ENCODE measurements around the gene HMCN1.

HMCN1 gene

DNA sequence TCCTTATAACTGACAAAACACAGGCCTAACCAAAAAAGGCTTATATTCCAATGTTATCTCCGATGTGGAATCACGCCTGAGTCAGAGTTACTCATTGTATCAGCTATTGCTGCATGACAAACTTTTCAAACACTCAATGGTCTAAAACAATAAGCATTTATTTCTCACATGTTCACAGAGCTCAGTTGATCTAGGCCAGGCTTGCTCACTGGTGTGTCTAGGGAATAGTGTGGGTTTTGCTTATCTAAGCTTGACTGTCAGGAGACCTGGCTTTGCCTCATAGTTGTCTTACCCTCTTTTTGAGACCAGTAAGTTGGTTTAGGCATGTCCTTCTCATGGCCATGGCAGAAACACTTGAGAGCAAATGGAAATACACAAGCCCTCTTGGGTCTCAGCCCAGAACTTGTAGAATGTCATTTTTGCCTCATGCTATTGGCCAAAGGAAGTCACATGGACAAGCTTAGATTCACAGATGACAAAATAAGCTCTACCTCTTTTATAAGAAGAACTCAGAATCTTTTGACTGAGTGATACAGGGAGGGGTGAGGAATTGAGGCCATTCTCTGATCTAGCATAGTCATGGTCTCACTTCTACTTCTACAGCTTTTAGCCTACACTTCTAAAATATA, 130.8 kb downstream of the HMCN1 start:
- in situ Hi-C loops (cut with MboI; ENCODE audit: low sequenced_read_pairs, unreplicated experiment): no loop called here
- no peak for DNase-seq (ENCODE audit: low spot score)
- TF ChIP-seq CTCF (IDR thresholded peaks at IDR 0.05; ENCODE audit: borderline replicate concordance, control extremely low read depth, extremely low read depth, insufficient read depth, missing control alignments): no peak

- TF ChIP-seq CTCF (IDR thresholded peaks at IDR 0.05; ENCODE audit: borderline replicate concordance, control extremely low read depth, extremely low read depth, insufficient read depth, missing control alignments): no peak
- in situ Hi-C loops (cut with MboI; ENCODE audit: low sequenced_read_pairs, unreplicated experiment): no loop called here
- no peak for DNase-seq (ENCODE audit: low spot score)
Measured at GRCh38 chr1:185869590-185869989, 135.4 kb downstream of the HMCN1 start.

GRCh38 chr1:185871627-185872150, 137.5 kb downstream of the HMCN1 start:
- in situ Hi-C loops (cut with MboI; ENCODE audit: low sequenced_read_pairs, unreplicated experiment): no loop called here
- no peak for TF ChIP-seq CTCF (IDR thresholded peaks at IDR 0.05; ENCODE audit: borderline replicate concordance, control extremely low read depth, extremely low read depth, insufficient read depth, missing control alignments)
- no peak for DNase-seq (ENCODE audit: low spot score)

- DNase-seq (ENCODE audit: low spot score): no peak
- TF ChIP-seq CTCF (IDR thresholded peaks at IDR 0.05; ENCODE audit: borderline replicate concordance, control extremely low read depth, extremely low read depth, insufficient read depth, missing control alignments): no peak
- in situ Hi-C loops (cut with MboI; ENCODE audit: low sequenced_read_pairs, unreplicated experiment): no loop called here
Measured at GRCh38 chr1:185874246-185874645, 140.1 kb downstream of the HMCN1 start.

DNA sequence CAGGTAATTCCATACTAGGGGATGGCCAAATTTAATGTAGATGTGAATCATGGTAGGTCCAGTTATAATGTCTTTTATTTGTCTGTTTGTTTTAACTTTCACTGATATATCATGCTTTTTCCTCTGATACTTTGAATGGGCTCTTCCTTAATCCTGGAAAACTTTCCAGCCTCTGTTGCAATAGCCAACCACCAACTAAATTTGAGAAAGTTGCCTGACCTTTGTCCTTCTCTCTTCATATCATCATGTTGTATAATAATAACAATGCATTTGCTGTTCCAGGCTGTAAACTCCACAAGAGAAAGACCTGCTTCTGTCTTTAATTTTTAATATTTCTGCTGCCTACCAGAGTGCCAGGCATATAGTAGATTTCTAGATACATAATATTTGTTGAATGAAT, 146.1 kb downstream of the HMCN1 start:
- TF ChIP-seq CTCF (IDR thresholded peaks at IDR 0.05; ENCODE audit: borderline replicate concordance, control extremely low read depth, extremely low read depth, insufficient read depth, missing control alignments): no peak
- no peak for DNase-seq (ENCODE audit: low spot score)
- in situ Hi-C loops (cut with MboI; ENCODE audit: low sequenced_read_pairs, unreplicated experiment): no loop called here

GRCh38 chr1:185880779-185881333, 146.7 kb downstream of the HMCN1 start:
- in situ Hi-C loops (cut with MboI; ENCODE audit: low sequenced_read_pairs, unreplicated experiment): no loop called here
- DNase-seq (ENCODE audit: low spot score): no peak
- TF ChIP-seq CTCF (IDR thresholded peaks at IDR 0.05; ENCODE audit: borderline replicate concordance, control extremely low read depth, extremely low read depth, insufficient read depth, missing control alignments): no peak
